ENCODE data around the gene SLC9A9.

SLC9A9 gene

DNA sequence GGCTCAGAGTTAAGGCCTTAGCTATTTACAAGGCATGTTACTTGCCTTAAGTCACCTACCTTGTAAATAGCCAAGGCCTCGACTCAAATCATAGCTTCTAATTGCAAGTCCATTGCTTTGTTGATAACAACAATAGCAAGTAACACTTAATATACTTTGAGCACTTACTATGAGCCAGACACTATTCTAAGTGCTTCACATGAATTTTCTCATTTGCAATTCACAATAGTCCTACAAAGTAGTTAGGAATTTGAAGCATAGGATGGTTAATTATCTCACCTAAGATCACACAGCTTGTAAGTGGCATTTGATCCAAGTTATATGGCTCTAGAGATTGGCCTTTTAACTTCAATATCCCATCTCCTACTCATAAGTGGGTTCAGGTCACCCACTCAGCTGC is 28.4 kb downstream of the SLC9A9 start:
- Histone ChIP-seq H3K27ac (ENCODE audit: low read depth, low read length) (no peak overlapping the region), H3K79me1 (ENCODE audit: low read length) (no peaks in the 10 kb centered on the region), H4K8ac (ENCODE audit: low read depth, low read length) (no peak overlapping the region), H4K12ac (ENCODE audit: low read depth, low read length) (no peak overlapping the region), H2AK5ac (ENCODE audit: low read length) (no peak overlapping the region), H3K36me3 (ENCODE audit: control insufficient read depth in 1 of 2, insufficient read depth in 2 of 2, low read length in 2 of 2) (no peaks in the 10 kb centered on the region), H2AFZ (ENCODE audit: insufficient read depth, low read length, poor library complexity) (no peak overlapping the region), H3K9ac (ENCODE audit: low read length) (no peak overlapping the region), H3K4me3 (ENCODE audit: low read depth, low read length) (no peak overlapping the region), H2BK120ac (ENCODE audit: insufficient read depth, low read length, poor library complexity) (no peak overlapping the region), H3K9me3 (ENCODE audit: insufficient read depth, low read depth, low read length) (no peaks in the 10 kb centered on the region), H3K4ac (ENCODE audit: low read depth, low read length) (no peak overlapping the region), H3K14ac (ENCODE audit: low read length) (no peak overlapping the region), H3K27me3 (ENCODE audit: insufficient read depth, low read length) (no peaks in the 10 kb centered on the region), H3K4me2 (ENCODE audit: low read length) (no peak overlapping the region), H2BK12ac (ENCODE audit: low read length) (no peak overlapping the region), H2BK5ac (ENCODE audit: low read depth, low read length, poor library complexity) (no peak overlapping the region), H3K23ac (ENCODE audit: low read length) (no peak overlapping the region), H3K79me2 (ENCODE audit: control insufficient read depth, insufficient read depth, low read length, poor library complexity) (no peaks in the 10 kb centered on the region), H3K18ac (ENCODE audit: low read length) (no peak overlapping the region), H3K4me1 (ENCODE audit: control insufficient read depth in 1 of 2, insufficient read depth in 2 of 2, low read length in 2 of 2) (peaks cover 0 to 5% of the 10 kb centered on the region in 2 experiments), H4K91ac (ENCODE audit: low read depth, low read length) (no peak overlapping the region)
- WGBS (ENCODE audit: extremely low coverage, insufficient coverage, insufficient read length): no CpG with 5 or more reads among the region's 1 CpG
- no peak for DNase-seq

DNA sequence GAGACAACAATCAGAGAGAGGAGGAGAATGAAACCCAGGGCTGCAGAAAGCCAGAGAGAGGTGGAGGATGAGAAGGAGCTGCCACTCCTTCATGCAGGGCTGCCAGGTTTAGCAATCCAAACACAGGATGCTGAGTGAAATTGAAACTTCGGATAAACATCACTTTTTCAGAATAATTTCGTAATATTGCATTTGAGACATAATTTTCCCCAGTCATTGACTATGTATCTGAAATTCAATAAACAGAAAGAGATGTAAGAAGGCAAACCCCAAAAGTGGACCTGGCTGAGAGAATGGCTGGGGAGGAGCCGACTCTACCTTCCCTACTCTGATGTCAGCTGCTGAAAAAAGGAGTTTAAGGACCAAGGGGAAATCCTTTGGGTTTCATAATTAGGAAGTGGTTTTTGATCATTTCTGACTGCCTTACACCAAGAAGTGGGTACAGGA is 33.8 kb downstream of the SLC9A9 start:
- Histone ChIP-seq H2BK120ac (ENCODE audit: insufficient read depth, low read length, poor library complexity) (no peak overlapping the region), H3K4me1 (ENCODE audit: control insufficient read depth in 1 of 2, insufficient read depth in 2 of 2, low read length in 2 of 2) (no peaks in the 10 kb centered on the region), H3K4me3 (ENCODE audit: low read depth, low read length) (no peak overlapping the region), H3K4ac (ENCODE audit: low read depth, low read length) (no peak overlapping the region), H2BK5ac (ENCODE audit: low read depth, low read length, poor library complexity) (no peak overlapping the region), H3K79me2 (ENCODE audit: control insufficient read depth, insufficient read depth, low read length, poor library complexity) (no peaks in the 10 kb centered on the region), H2AFZ (ENCODE audit: insufficient read depth, low read length, poor library complexity) (no peak overlapping the region), H4K8ac (ENCODE audit: low read depth, low read length) (no peak overlapping the region), H3K9ac (ENCODE audit: low read length) (no peak overlapping the region), H3K27ac (ENCODE audit: low read depth, low read length) (no peak overlapping the region), H3K18ac (ENCODE audit: low read length) (no peak overlapping the region), H3K79me1 (ENCODE audit: low read length) (no peaks in the 10 kb centered on the region), H3K9me3 (ENCODE audit: insufficient read depth, low read depth, low read length) (no peaks in the 10 kb centered on the region), H3K23ac (ENCODE audit: low read length) (no peak overlapping the region), H3K4me2 (ENCODE audit: low read length) (no peak overlapping the region), H3K14ac (ENCODE audit: low read length) (no peak overlapping the region), H2BK12ac (ENCODE audit: low read length) (no peak overlapping the region), H2AK5ac (ENCODE audit: low read length) (no peak overlapping the region), H4K91ac (ENCODE audit: low read depth, low read length) (no peak overlapping the region), H4K12ac (ENCODE audit: low read depth, low read length) (no peak overlapping the region), H3K36me3 (ENCODE audit: control insufficient read depth in 1 of 2, insufficient read depth in 2 of 2, low read length in 2 of 2) (no peaks in the 10 kb centered on the region), H3K27me3 (ENCODE audit: insufficient read depth, low read length) (no peaks in the 10 kb centered on the region)
- DNase-seq: no peak
- no CpG with 5 or more reads among the region's 3 CpGs for whole genome bisulfite sequencing (ENCODE audit: extremely low coverage, insufficient coverage, insufficient read length)

DNA sequence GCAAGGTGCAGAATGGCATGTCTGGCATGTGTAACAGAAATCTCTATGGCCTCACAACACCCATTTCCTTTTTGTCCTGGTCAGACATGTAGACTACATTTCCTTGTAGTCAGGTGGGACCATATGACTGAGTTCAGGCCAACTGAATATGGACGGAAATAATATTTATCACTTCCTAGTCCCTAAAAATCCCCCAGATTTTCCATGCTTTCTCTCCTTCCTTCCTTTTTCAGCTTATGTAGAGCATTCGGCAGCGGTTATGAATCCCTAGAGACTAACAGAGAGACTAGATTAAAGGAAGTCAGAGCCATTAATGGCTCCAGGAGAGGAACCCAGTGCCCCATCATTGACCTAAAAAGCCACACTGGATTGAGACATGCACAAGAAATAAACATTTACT is 35.8 kb downstream of the SLC9A9 start:
- Histone ChIP-seq H2BK120ac (ENCODE audit: insufficient read depth, low read length, poor library complexity) (no peak overlapping the region), H4K8ac (ENCODE audit: low read depth, low read length) (no peak overlapping the region), H2BK5ac (ENCODE audit: low read depth, low read length, poor library complexity) (no peak overlapping the region), H2AFZ (ENCODE audit: insufficient read depth, low read length, poor library complexity) (no peak overlapping the region), H2AK5ac (ENCODE audit: low read length) (no peak overlapping the region), H4K91ac (ENCODE audit: low read depth, low read length) (no peak overlapping the region), H3K23ac (ENCODE audit: low read length) (no peak overlapping the region), H3K9me3 (ENCODE audit: insufficient read depth, low read depth, low read length) (no peaks in the 10 kb centered on the region), H3K9ac (ENCODE audit: low read length) (no peak overlapping the region), H3K27me3 (ENCODE audit: insufficient read depth, low read length) (no peaks in the 10 kb centered on the region), H3K4me3 (ENCODE audit: low read depth, low read length) (no peak overlapping the region), H3K14ac (ENCODE audit: low read length) (no peak overlapping the region), H2BK12ac (ENCODE audit: low read length) (no peak overlapping the region), H3K18ac (ENCODE audit: low read length) (no peak overlapping the region), H3K4me1 (ENCODE audit: control insufficient read depth in 1 of 2, insufficient read depth in 2 of 2, low read length in 2 of 2) (no peaks in the 10 kb centered on the region), H3K79me1 (ENCODE audit: low read length) (no peaks in the 10 kb centered on the region), H3K36me3 (ENCODE audit: control insufficient read depth in 1 of 2, insufficient read depth in 2 of 2, low read length in 2 of 2) (no peaks in the 10 kb centered on the region), H3K79me2 (ENCODE audit: control insufficient read depth, insufficient read depth, low read length, poor library complexity) (no peaks in the 10 kb centered on the region), H3K4me2 (ENCODE audit: low read length) (no peak overlapping the region), H3K4ac (ENCODE audit: low read depth, low read length) (no peak overlapping the region), H4K12ac (ENCODE audit: low read depth, low read length) (no peak overlapping the region), H3K27ac (ENCODE audit: low read depth, low read length) (no peak overlapping the region)
- no CpG with 5 or more reads among the region's 3 CpGs for WGBS (ENCODE audit: extremely low coverage, insufficient coverage, insufficient read length)
- no peak for DNase-seq

DNA sequence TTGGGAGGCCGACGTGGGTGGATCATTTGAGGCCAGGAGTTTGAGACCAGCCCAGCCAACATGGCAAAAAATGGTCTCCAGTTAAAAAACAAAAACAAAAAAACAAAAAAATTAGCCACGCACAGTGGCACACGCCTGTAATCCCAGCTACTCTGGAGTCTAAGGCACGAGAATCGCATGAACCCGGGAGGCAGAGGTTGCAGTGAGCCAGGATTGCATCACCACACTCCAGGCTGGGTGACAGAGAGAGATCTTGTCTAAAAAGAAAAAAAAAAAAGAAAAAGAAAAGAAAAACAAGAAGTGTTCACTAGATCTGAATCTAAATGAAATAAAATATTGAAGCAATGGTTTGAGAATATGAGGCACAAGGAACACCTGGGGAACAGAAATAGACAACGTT is 36.7 kb downstream of the SLC9A9 start:
- no peak overlapping the region for H3K4ac ChIP-seq (ENCODE audit: low read depth, low read length)
- no peak overlapping the region for H2AK5ac ChIP-seq (ENCODE audit: low read length)
- H2AFZ ChIP-seq (ENCODE audit: insufficient read depth, low read length, poor library complexity): no peak overlapping the region
- H3K36me3 ChIP-seq (ENCODE audit: control insufficient read depth in 1 of 2, insufficient read depth in 2 of 2, low read length in 2 of 2): no peaks in the 10 kb centered on the region
- H3K9ac ChIP-seq (ENCODE audit: low read length): no peak overlapping the region
- no peak overlapping the region for H4K12ac ChIP-seq (ENCODE audit: low read depth, low read length)
- H2BK120ac ChIP-seq (ENCODE audit: insufficient read depth, low read length, poor library complexity): no peak overlapping the region
- peak in 1 of 2 donors; percentile 13 for DNase-seq
- H2BK5ac ChIP-seq (ENCODE audit: low read depth, low read length, poor library complexity): no peak overlapping the region
- no peak overlapping the region for H4K91ac ChIP-seq (ENCODE audit: low read depth, low read length)
- H3K27ac ChIP-seq (ENCODE audit: low read depth, low read length): peak overlapping the region; percentile 17
- WGBS (ENCODE audit: extremely low coverage, insufficient coverage, insufficient read length): no CpG with 5 or more reads among the region's 8 CpGs
- no peaks in the 10 kb centered on the region for H3K27me3 ChIP-seq (ENCODE audit: insufficient read depth, low read length)
- H3K79me2 ChIP-seq (ENCODE audit: control insufficient read depth, insufficient read depth, low read length, poor library complexity): no peaks in the 10 kb centered on the region
- no peak overlapping the region for H4K8ac ChIP-seq (ENCODE audit: low read depth, low read length)
- no peaks in the 10 kb centered on the region for H3K79me1 ChIP-seq (ENCODE audit: low read length)
- no peak overlapping the region for H3K14ac ChIP-seq (ENCODE audit: low read length)
- no peak overlapping the region for H3K4me3 ChIP-seq (ENCODE audit: low read depth, low read length)
- H3K4me1 ChIP-seq (ENCODE audit: control insufficient read depth in 1 of 2, insufficient read depth in 2 of 2, low read length in 2 of 2): no peaks in the 10 kb centered on the region
- H2BK12ac ChIP-seq (ENCODE audit: low read length): no peak overlapping the region
- H3K23ac ChIP-seq (ENCODE audit: low read length): no peak overlapping the region
- no peak overlapping the region for H3K18ac ChIP-seq (ENCODE audit: low read length)
- H3K4me2 ChIP-seq (ENCODE audit: low read length): no peak overlapping the region
- H3K9me3 ChIP-seq (ENCODE audit: insufficient read depth, low read depth, low read length): no peaks in the 10 kb centered on the region
